ENCODE results near the gene PRXL2C.

- TF ChIP-seq POLR2AphosphoS5 (IDR thresholded peaks at IDR 0.05; ENCODE audit: borderline replicate concordance, low read depth, low read length) (no peak), EZH2 (IDR thresholded peaks at IDR 0.05) (no peak), FOXP2 (optimal IDR thresholded peaks at IDR 0.05; ENCODE audit: control extremely low read depth, extremely low read length, insufficient read depth) (no peak)
Observed at GRCh38 chr9:96641514-96641913, 13.6 kb downstream of the PRXL2C start.

Data from SK-N-MC (cell line).